Measurements from ENCODE around the gene CACNA1G.

CACNA1G gene

DNA sequence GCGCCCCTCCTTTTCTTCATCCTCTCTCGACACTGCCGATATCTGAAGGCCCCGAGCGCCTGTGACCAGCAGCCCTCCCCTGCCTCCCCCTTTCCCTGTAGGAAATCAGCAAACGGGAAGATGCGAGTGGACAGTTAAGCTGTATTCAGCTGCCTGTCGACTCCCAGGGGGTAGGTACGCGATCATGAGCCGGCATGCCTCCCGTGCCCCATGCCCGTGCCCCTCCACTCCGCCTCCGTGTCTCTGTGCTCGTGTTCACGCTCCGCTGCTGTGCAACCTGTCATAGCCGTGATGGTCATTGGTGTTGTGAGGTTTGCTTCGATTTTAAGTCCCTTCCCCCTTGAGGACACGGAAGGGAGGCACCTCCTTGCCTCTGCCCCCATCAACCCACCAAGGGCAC is 34.4 kb downstream of the CACNA1G start:
- H3K4me3 ChIP-seq (ENCODE audit: low read length): no peak overlapping the region
- H3K36me3 ChIP-seq (ENCODE audit: insufficient read depth, low read depth, low read length): no peaks in the 10 kb centered on the region
- no peaks in the 10 kb centered on the region; the same call in 1 of the 2 replicates for H3K27me3 ChIP-seq (ENCODE audit: insufficient read depth, low read length)

GRCh38 chr17:50596191-50597037 is 35.9 kb downstream of the CACNA1G start:
- no peak overlapping the region for H3K4me3 ChIP-seq (ENCODE audit: low read length)
- no peaks in the 10 kb centered on the region; the same call in 1 of the 2 replicates for H3K27me3 ChIP-seq (ENCODE audit: insufficient read depth, low read length)
- H3K4me1 ChIP-seq (ENCODE audit: insufficient read depth, low read length): peaks cover 7% of the 10 kb centered on the region; the same call in 1 of the 2 replicates
- no peak overlapping the region for H3K9ac ChIP-seq (ENCODE audit: low read depth, low read length)
- H3K27ac ChIP-seq (ENCODE audit: low read length): no peak overlapping the region
- H3K9me3 ChIP-seq (ENCODE audit: insufficient read depth, low read depth, low read length): no peaks in the 10 kb centered on the region
- no peaks in the 10 kb centered on the region for H3K36me3 ChIP-seq (ENCODE audit: insufficient read depth, low read depth, low read length)

More for the DNA sequence above, 34.4 kb downstream of the CACNA1G start:
- Histone ChIP-seq H3K4me1 (ENCODE audit: insufficient read depth, low read length) (peaks cover 7% of the 10 kb centered on the region; the same call in 1 of the 2 replicates), H3K9ac (ENCODE audit: low read depth, low read length) (no peak overlapping the region), H3K9me3 (ENCODE audit: insufficient read depth, low read depth, low read length) (no peaks in the 10 kb centered on the region), H3K27ac (ENCODE audit: low read length) (no peak overlapping the region)

DNA sequence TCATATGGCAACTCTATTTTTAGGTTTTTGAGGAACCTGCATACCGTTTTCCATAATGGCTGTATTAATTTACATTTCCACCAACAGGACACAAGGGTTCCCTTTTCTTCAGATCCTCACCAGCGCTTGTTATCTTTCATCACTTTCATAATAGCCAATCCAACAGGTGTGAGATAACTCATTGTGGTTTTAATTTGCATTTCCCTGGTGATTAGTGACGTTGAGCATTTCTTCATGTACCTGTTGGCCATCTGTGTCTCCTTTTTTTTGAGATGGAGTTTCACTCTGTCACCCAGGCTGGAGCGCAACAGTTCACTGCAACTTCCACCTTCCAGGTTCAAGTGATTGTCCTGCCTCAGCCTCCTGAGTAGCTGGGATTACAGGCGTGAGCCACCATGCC is 38.0 kb downstream of the CACNA1G start:
- Histone ChIP-seq H3K4me3 (ENCODE audit: low read length) (no peak overlapping the region), H3K36me3 (ENCODE audit: insufficient read depth, low read depth, low read length) (no peaks in the 10 kb centered on the region), H3K27me3 (ENCODE audit: insufficient read depth, low read length) (no peaks in the 10 kb centered on the region; the same call in 1 of the 2 replicates), H3K9ac (ENCODE audit: low read depth, low read length) (no peak overlapping the region), H3K4me1 (ENCODE audit: insufficient read depth, low read length) (no peaks in the 10 kb centered on the region; the same call in 1 of the 2 replicates), H3K9me3 (ENCODE audit: insufficient read depth, low read depth, low read length) (no peaks in the 10 kb centered on the region), H3K27ac (ENCODE audit: low read length) (no peak overlapping the region)

DNA sequence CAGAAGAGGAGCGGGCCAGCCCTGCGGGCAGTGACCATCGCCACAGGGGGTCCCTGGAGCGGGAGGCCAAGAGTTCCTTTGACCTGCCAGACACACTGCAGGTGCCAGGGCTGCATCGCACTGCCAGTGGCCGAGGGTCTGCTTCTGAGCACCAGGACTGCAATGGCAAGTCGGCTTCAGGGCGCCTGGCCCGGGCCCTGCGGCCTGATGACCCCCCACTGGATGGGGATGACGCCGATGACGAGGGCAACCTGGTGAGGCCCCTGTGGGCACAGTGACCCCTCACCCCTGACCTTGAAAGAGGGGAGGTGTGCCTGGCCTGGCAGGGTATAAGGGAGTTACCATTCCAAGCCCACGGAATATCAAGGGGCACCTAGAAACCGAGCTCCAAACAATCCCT is 39.1 kb downstream of the CACNA1G start:
- Histone ChIP-seq H3K27me3 (ENCODE audit: insufficient read depth, low read length) (no peaks in the 10 kb centered on the region; the same call in 1 of the 2 replicates), H3K4me1 (ENCODE audit: insufficient read depth, low read length) (no peaks in the 10 kb centered on the region), H3K9me3 (ENCODE audit: insufficient read depth, low read depth, low read length) (no peaks in the 10 kb centered on the region), H3K36me3 (ENCODE audit: insufficient read depth, low read depth, low read length) (no peaks in the 10 kb centered on the region), H3K4me3 (ENCODE audit: low read length) (no peak overlapping the region), H3K27ac (ENCODE audit: low read length) (no peak overlapping the region), H3K9ac (ENCODE audit: low read depth, low read length) (no peak overlapping the region)

DNA sequence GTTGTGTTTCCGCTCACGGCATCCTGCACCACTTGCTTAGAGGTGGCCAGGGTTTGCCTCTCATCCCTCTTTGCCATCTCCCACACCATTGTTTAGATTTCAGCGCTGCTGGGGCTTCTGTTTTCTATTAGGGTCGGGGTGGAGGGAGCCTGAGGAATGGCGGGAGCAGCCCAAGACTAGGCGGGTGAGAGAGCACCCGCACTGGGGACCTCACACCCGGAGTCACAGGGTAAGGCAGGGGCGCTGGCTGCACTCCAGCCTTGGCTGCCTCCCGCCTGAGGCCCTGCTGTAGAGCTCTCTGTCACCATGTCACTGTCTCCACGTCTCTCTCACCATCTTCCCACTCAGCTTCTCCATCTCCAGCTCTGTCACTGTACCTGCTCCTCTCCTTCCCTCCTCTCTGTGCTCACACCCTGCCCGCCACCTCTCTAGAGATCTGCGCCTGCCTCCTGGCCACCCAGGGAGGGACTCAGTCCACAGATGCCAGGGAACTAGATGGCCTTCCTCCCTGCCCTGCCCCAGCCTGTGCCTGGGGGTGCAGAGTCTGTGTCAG is 41.4 kb downstream of the CACNA1G start:
- H3K27ac ChIP-seq (ENCODE audit: low read length): no peak overlapping the region
- H3K4me1 ChIP-seq (ENCODE audit: insufficient read depth, low read length): no peaks in the 10 kb centered on the region
- H3K4me3 ChIP-seq (ENCODE audit: low read length): no peak overlapping the region
- no peaks in the 10 kb centered on the region for H3K9me3 ChIP-seq (ENCODE audit: insufficient read depth, low read depth, low read length)
- H3K9ac ChIP-seq (ENCODE audit: low read depth, low read length): no peak overlapping the region
- no peaks in the 10 kb centered on the region for H3K36me3 ChIP-seq (ENCODE audit: insufficient read depth, low read depth, low read length)
- no peaks in the 10 kb centered on the region; the same call in 1 of the 2 replicates for H3K27me3 ChIP-seq (ENCODE audit: insufficient read depth, low read length)

DNA sequence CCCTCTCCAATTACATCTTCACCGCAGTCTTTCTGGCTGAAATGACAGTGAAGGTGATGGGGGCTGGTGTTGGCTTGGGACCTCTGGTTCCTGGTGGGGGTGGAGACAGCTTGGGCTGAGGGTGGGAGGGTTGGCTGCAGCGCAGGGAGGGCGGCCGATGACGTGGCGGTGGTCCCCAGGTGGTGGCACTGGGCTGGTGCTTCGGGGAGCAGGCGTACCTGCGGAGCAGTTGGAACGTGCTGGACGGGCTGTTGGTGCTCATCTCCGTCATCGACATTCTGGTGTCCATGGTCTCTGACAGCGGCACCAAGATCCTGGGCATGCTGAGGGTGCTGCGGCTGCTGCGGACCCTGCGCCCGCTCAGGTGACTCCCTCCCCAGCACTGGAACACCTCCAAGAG is 42.3 kb downstream of the CACNA1G start:
- Histone ChIP-seq H3K4me1 (ENCODE audit: insufficient read depth, low read length) (no peaks in the 10 kb centered on the region), H3K27me3 (ENCODE audit: insufficient read depth, low read length) (no peaks in the 10 kb centered on the region; the same call in 1 of the 2 replicates), H3K36me3 (ENCODE audit: insufficient read depth, low read depth, low read length) (no peaks in the 10 kb centered on the region), H3K4me3 (ENCODE audit: low read length) (no peak overlapping the region), H3K27ac (ENCODE audit: low read length) (no peak overlapping the region), H3K9me3 (ENCODE audit: insufficient read depth, low read depth, low read length) (no peaks in the 10 kb centered on the region), H3K9ac (ENCODE audit: low read depth, low read length) (no peak overlapping the region)

GRCh38 chr17:50603340-50603739 is 42.8 kb downstream of the CACNA1G start:
- Histone ChIP-seq H3K9me3 (ENCODE audit: insufficient read depth, low read depth, low read length) (no peaks in the 10 kb centered on the region), H3K9ac (ENCODE audit: low read depth, low read length) (no peak overlapping the region), H3K36me3 (ENCODE audit: insufficient read depth, low read depth, low read length) (no peaks in the 10 kb centered on the region), H3K4me1 (ENCODE audit: insufficient read depth, low read length) (no peaks in the 10 kb centered on the region), H3K27ac (ENCODE audit: low read length) (no peak overlapping the region), H3K27me3 (ENCODE audit: insufficient read depth, low read length) (no peaks in the 10 kb centered on the region; the same call in 1 of the 2 replicates), H3K4me3 (ENCODE audit: low read length) (no peak overlapping the region)

- no peak overlapping the region for H3K27ac ChIP-seq (ENCODE audit: low read length)
- no peak overlapping the region for H3K4me3 ChIP-seq (ENCODE audit: low read length)
- no peaks in the 10 kb centered on the region; the same call in 1 of the 2 replicates for H3K4me1 ChIP-seq (ENCODE audit: insufficient read depth, low read length)
- H3K36me3 ChIP-seq (ENCODE audit: insufficient read depth, low read depth, low read length): no peaks in the 10 kb centered on the region
- H3K9ac ChIP-seq (ENCODE audit: low read depth, low read length): no peak overlapping the region
- H3K9me3 ChIP-seq (ENCODE audit: insufficient read depth, low read depth, low read length): no peaks in the 10 kb centered on the region
- H3K27me3 ChIP-seq (ENCODE audit: insufficient read depth, low read length): no peaks in the 10 kb centered on the region; the same call in 1 of the 2 replicates
These were observed 44.0 kb downstream of the CACNA1G start for GRCh38 chr17:50604513-50604912.

GRCh38 chr17:50605429-50605828 is 44.9 kb downstream of the CACNA1G start:
- H3K9ac ChIP-seq (ENCODE audit: low read depth, low read length): no peak overlapping the region
- no peaks in the 10 kb centered on the region; the same call in 1 of the 2 replicates for H3K27me3 ChIP-seq (ENCODE audit: insufficient read depth, low read length)
- no peak overlapping the region for H3K4me3 ChIP-seq (ENCODE audit: low read length)
- no peaks in the 10 kb centered on the region for H3K9me3 ChIP-seq (ENCODE audit: insufficient read depth, low read depth, low read length)
- no peaks in the 10 kb centered on the region; the same call in 1 of the 2 replicates for H3K4me1 ChIP-seq (ENCODE audit: insufficient read depth, low read length)
- H3K27ac ChIP-seq (ENCODE audit: low read length): no peak overlapping the region
- no peaks in the 10 kb centered on the region for H3K36me3 ChIP-seq (ENCODE audit: insufficient read depth, low read depth, low read length)

DNA sequence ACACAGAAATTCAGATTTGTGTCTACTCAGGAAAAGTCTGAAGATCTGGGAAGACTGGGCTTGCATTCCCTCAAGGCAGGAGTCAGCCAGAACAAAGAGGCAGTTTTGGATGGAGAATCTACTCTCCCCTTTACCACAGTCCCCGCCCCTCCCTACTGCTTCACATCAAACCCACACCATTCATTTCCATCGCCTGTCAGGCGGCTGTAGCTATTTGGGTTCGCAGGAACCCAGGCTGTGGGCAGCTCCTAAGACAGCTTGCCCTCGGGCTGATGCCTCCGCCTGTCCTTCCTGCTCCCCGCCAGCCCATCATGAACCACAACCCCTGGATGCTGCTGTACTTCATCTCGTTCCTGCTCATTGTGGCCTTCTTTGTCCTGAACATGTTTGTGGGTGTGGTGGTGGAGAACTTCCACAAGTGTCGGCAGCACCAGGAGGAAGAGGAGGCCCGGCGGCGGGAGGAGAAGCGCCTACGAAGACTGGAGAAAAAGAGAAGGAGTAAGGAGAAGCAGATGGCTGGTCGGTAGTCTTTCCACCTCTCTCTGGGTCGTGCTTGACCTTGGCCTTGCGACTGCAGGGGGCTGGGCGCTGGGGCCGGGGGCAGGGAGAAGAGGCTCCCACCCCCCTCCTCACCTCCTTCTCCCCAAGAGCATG is 47.1 kb downstream of the CACNA1G start:
- no peaks in the 10 kb centered on the region; the same call in 1 of the 2 replicates for H3K27me3 ChIP-seq (ENCODE audit: insufficient read depth, low read length)

GRCh38 chr17:50608700-50609379 is 48.3 kb downstream of the CACNA1G start:
- Histone ChIP-seq H3K4me3 (ENCODE audit: low read length) (no peak overlapping the region), H3K27me3 (ENCODE audit: insufficient read depth, low read length) (no peaks in the 10 kb centered on the region), H3K36me3 (ENCODE audit: insufficient read depth, low read depth, low read length) (no peaks in the 10 kb centered on the region), H3K9ac (ENCODE audit: low read depth, low read length) (no peak overlapping the region), H3K9me3 (ENCODE audit: insufficient read depth, low read depth, low read length) (no peaks in the 10 kb centered on the region), H3K4me1 (ENCODE audit: insufficient read depth, low read length) (no peaks in the 10 kb centered on the region; the same call in 1 of the 2 replicates), H3K27ac (ENCODE audit: low read length) (no peak overlapping the region)

More for the DNA sequence above, 47.1 kb downstream of the CACNA1G start:
- no peak overlapping the region for H3K4me3 ChIP-seq (ENCODE audit: low read length)
- H3K9me3 ChIP-seq (ENCODE audit: insufficient read depth, low read depth, low read length): no peaks in the 10 kb centered on the region
- H3K27ac ChIP-seq (ENCODE audit: low read length): no peak overlapping the region
- H3K9ac ChIP-seq (ENCODE audit: low read depth, low read length): no peak overlapping the region
- no peaks in the 10 kb centered on the region for H3K36me3 ChIP-seq (ENCODE audit: insufficient read depth, low read depth, low read length)
- H3K4me1 ChIP-seq (ENCODE audit: insufficient read depth, low read length): no peaks in the 10 kb centered on the region; the same call in 1 of the 2 replicates

All from iPS-20b (cell line).